Body of pancreas (tissue), 4 donors: Measurements from ENCODE around the gene PCNX1. TPM values are rescaled to one million over a fixed set of nuclear protein-coding genes. Genes with fewer than 3 reads are reported as not detected.

ENCODE experiments used
- ATAC-seq: fragments of 150-250 bp; one replicate; pipeline ENCODE4 v1.9.1; 2016
- DNase-seq, 4 donors: peaks; one replicate each; pipeline ENCODE4 v3.0.0-alpha.2; 2019
- H3K27ac ChIP-seq, 4 donors: fragments of 200-600 bp; sonication (generic); 1 replicate in 3 of 4; 2 replicates in 1 of 4; pipeline versions ENCODE4 v1.5.1 to v1.6.1; 2016 to 2019; ENCODE audit warnings: mild to moderate bottlenecking in 1 of 4, mixed read lengths in 1 of 4, moderate library complexity in 1 of 4
- H3K27me3 ChIP-seq, 2 donors: fragments of 200-600 bp; sonication (generic); one replicate each; pipeline ENCODE4 v1.6.0; 2016; ENCODE audit warnings: mild to moderate bottlenecking in 1 of 2
- H3K36me3 ChIP-seq, 2 donors: fragments of 200-600 bp; sonication (generic); replicated peaks in 1 of 2; 2 replicates each; pipeline ENCODE4 v1.5.1; 2016; ENCODE audit warnings: low read depth in 2 of 2; ENCODE audit not compliant: insufficient read depth in 1 of 2
- H3K4me1 ChIP-seq: fragments of 200-600 bp; sonication (generic); one replicate; pipeline ENCODE4 v1.6.0; 2016
- H3K4me3 ChIP-seq, 2 donors: fragments of 200-600 bp; sonication (generic); 1 replicate in 1 of 2; 2 replicates in 1 of 2; pipeline ENCODE4 v1.5.1; 2016 to 2019
- H3K9me3 ChIP-seq, 3 donors: fragments of 200-600 bp; sonication (generic); 1 replicate in 2 of 3; 2 replicates in 1 of 3; pipeline ENCODE4 v1.5.1; 2016
- POLR2A ChIP-seq, 3 donors: fragments of 450-650 bp; IDR thresholded peaks; one replicate each; pipeline ENCODE4 v1.6.1; 2016; ENCODE audit warnings: antibody characterized with exemption in 3 of 3, mild to moderate bottlenecking in 2 of 3
- WGBS, 2 donors: methylation state at CpG; one replicate each; pipeline ENCODE4 v1.1.5; 2017; 5-methylcytosine and 5-hydroxymethylcytosine counted together
- intact Hi-C: fragments of 100-400 bp; cut with DNase I; formaldehyde crosslinking; loops from one replicate; pipeline ENCODE4 v1.15.1; 2023
- total RNA-seq, 2 donors: library from RNA; depleted of rRNA; stranded (reverse); fragments of >200 nt; gene quantifications; one replicate each; pipeline ENCODE4 v1.1.0, GENCODE V29; 2016
- TF ChIP-seq, protein P1 (sequence below), 7 experiments: fragments of 450-650 bp in 4 of 7; fragments of 200-600 bp in 3 of 7; sonication (generic) in 3 of 7; IDR thresholded peaks; one replicate each; pipeline ENCODE4 v1.5.1; 2016 to 2019; ENCODE audit warnings: antibody characterized with exemption in 7 of 7

Gene PCNX1
- total RNA-seq, 2 donors from 2014 or later: 25.4 to 94.3 TPM

DNA sequence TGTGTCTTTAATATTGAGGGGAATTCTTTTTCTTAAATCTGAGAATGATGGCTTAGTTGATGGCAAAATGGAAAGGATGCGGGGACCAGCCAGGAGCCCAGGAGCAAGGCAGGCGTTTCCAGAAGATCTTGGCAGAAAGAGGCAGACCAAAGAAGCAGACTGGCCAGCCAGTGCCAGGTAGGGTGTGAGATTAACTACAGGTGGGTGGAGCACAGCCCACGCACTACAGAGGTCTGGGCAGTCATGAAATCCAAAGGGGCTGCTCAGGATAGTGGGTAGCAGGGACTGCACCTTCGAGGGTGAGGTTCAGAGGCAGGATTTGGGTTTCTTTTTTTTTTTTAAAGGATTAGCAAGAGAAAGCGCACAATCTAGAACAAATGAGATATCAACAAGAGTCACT is 17.7 kb upstream of the PCNX1 start:
- intact Hi-C loops: no loop called here
- Histone ChIP-seq H3K27me3 (no peaks in the 10 kb centered on the region), H3K36me3 (no peaks in the 10 kb centered on the region), H3K9me3 (no peaks in the 10 kb centered on the region), H3K27ac (no peak overlapping the region), H3K4me1 (peaks cover 9% of the 10 kb centered on the region), H3K4me3 (no peak overlapping the region)
- 71 to 73% methylated on average over 5 of the region's 5 CpGs for WGBS, 2 donors
- TF ChIP-seq POLR2A (IDR thresholded peaks at IDR 0.05): no peak
- TF ChIP-seq, protein P1, sequence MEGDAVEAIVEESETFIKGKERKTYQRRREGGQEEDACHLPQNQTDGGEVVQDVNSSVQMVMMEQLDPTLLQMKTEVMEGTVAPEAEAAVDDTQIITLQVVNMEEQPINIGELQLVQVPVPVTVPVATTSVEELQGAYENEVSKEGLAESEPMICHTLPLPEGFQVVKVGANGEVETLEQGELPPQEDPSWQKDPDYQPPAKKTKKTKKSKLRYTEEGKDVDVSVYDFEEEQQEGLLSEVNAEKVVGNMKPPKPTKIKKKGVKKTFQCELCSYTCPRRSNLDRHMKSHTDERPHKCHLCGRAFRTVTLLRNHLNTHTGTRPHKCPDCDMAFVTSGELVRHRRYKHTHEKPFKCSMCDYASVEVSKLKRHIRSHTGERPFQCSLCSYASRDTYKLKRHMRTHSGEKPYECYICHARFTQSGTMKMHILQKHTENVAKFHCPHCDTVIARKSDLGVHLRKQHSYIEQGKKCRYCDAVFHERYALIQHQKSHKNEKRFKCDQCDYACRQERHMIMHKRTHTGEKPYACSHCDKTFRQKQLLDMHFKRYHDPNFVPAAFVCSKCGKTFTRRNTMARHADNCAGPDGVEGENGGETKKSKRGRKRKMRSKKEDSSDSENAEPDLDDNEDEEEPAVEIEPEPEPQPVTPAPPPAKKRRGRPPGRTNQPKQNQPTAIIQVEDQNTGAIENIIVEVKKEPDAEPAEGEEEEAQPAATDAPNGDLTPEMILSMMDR (IDR thresholded peaks at IDR 0.05): no peak
- ATAC-seq (no peak), DNase-seq (no peak)

DNA sequence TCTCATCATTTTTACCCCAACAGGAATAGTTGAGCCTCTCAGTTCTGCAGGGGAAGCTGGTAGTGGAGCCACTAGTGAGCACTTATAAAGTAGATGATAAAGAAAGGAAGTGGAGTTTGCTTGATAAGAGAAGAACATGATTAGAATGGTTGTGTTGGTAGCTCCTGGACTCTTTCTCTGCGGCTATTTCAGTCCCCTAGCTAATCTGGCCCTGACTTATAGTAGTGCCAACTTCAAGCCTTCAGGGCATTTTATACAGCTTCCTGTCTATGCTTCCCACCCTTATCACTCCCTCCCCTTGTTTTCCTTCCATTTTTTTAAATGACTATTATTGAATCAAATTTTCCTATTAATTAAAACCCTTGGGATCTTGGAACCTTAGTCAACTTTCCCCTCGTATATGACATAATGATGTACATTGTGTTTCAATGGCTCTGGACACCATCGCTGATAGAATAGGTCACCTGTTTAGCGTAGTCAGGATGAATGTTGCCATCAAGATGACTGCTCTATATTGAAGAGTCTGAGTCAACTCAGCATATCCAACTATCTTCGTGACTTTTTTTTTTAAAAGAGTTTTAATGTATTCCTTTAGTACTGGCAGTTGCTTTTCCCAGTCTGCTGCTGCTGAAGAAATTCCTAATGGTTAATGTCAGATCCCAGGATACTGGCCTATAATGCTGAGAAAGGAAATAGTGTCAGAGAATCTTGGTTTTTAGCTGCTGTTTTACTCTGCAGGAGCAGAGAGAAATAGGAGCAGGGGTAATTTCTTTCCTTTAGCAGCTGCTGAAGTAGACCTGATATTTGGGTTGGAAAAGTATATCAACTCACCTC is 16.2 kb upstream of the PCNX1 start:
- TF ChIP-seq POLR2A (IDR thresholded peaks at IDR 0.05): no peak
- TF ChIP-seq, protein P1 (IDR thresholded peaks at IDR 0.05): no peak
- Histone ChIP-seq H3K27me3 (no peaks in the 10 kb centered on the region), H3K4me3 (no peak overlapping the region), H3K9me3 (no peaks in the 10 kb centered on the region), H3K4me1 (no peaks in the 10 kb centered on the region), H3K27ac (no peak overlapping the region), H3K36me3 (no peaks in the 10 kb centered on the region)
- intact Hi-C loops: no loop called here
- ATAC-seq: no peak
- 84 to 85% methylated on average over 5 of the region's 5 CpGs for WGBS, 2 donors
- DNase-seq: no peak

DNA sequence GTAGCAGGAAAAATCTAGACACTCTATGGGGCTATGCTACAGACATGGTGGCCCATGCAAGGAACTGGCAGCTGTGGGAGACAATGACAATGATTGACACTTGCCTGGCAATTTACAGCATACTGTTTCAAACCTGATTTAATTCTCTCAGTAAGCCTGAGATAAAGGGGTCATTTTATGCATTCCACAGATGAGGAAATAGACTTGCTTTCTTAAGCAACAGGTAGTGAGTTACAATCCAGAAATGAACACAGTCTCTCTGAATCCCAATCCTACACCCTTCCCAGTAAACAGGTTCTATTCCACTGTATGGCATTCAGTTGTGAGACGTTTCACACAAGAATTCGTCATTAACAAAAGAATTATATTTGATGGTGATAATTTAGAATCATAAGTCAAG is 15.5 kb upstream of the PCNX1 start:
- intact Hi-C loops: no loop called here

DNA sequence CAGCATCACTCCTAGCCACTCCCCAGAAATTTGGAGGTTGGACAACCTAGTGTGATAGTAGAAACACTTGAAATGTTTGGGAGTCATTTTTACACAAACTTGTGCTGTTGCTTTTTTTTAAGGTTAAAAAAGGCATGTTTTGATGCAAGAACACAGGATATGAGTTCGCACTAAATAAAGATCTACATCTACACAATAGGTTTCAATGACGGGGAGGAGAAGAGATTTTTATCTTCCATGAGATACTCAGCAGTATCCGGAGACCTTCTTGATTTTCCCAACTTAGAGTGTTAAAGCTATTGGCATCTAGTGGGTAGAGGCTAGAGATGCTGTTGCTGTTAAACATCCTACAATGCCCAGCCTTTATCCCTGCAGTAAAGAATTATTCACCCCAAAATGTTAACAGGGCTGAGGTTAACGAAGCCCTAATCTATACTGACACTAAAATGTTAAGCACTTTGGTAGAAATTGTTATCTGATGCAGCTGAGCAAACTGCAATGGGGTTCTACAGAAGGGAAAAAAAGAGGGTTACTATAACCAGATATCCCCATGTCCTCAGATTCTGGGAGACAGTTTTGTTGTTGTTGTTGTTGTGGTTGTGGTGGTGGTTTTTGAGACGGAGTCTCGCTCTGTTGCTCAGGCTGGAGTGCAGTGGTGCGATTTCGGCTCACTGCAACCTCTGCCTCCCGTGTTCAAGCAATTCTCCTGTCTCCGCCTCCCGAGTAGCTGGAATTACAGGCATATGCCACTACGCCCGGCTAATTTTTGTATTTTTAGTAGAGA is 14.0 kb upstream of the PCNX1 start:
- 85 to 87% methylated on average over 13 of the region's 13 CpGs for WGBS, 2 donors
- intact Hi-C loops: no loop called here
- ATAC-seq (no peak), DNase-seq (no peak)
- Histone ChIP-seq H3K27me3 (no peaks in the 10 kb centered on the region), H3K4me3 (no peak overlapping the region), H3K36me3 (no peaks in the 10 kb centered on the region), H3K9me3 (no peaks in the 10 kb centered on the region), H3K4me1 (no peaks in the 10 kb centered on the region), H3K27ac (no peak overlapping the region)
- TF ChIP-seq POLR2A (IDR thresholded peaks at IDR 0.05): no peak
- TF ChIP-seq, protein P1 (IDR thresholded peaks at IDR 0.05): no peak

More for the DNA sequence above, 15.5 kb upstream of the PCNX1 start:
- ATAC-seq (no peak), DNase-seq (no peak)
- TF ChIP-seq, protein P1 (IDR thresholded peaks at IDR 0.05): no peak
- TF ChIP-seq POLR2A (IDR thresholded peaks at IDR 0.05): no peak
- Histone ChIP-seq H3K27me3 (no peaks in the 10 kb centered on the region), H3K9me3 (no peaks in the 10 kb centered on the region), H3K36me3 (no peaks in the 10 kb centered on the region), H3K27ac (no peak overlapping the region), H3K4me1 (no peaks in the 10 kb centered on the region), H3K4me3 (no peak overlapping the region)
- 83 to 88% methylated on average over 2 of the region's 2 CpGs for WGBS, 2 donors
